Endothelial cell of umbilical vein (primary cell): ENCODE results near the gene FBXO33. TPM values are rescaled to one million over a fixed set of nuclear protein-coding genes. Genes with fewer than 3 reads are reported as not detected.
A peak's percentile ranks its signal among the peaks of the same experiment; 100 is the strongest.

Experiments
- BruUV-seq: library from RNA; stranded (reverse); fragments of 400-500 nt; replicated peaks from 2 replicates; lab custom pipeline; 2021; lab: Mats Ljungman, UMichigan
- CTCF ChIA-PET: fragments of 300-600, 350-600 bp; sonication (Branson Sonifier 250); formaldehyde crosslinking; loops from one replicate; lab custom pipeline; 2021; ENCODE audit warnings: antibody characterized with exemption, inconsistent platforms; lab: Charles Lee
- POLR2A ChIA-PET: fragments of 300-600, 350-600 bp; sonication (Branson Sonifier 250); formaldehyde crosslinking; loops from one replicate; lab custom pipeline; 2021; ENCODE audit warnings: antibody characterized with exemption, inconsistent platforms; lab: Charles Lee
- DNase-seq: peaks from one replicate; pipeline ENCODE4 v3.0.0-alpha.2; 2011; ENCODE audit warnings: low read depth, low spot score
- FAIRE-seq: peaks from 2 replicates; lab custom pipeline; 2011; peaks lifted over from hg19 to GRCh38; lab: Jason Lieb, UNC
- H2AFZ ChIP-seq: 2 replicates; pipeline ENCODE4 v1.6.0; 2012; ENCODE audit warnings: low read depth, low read length, control low read depth, inconsistent platforms
- H3K27ac ChIP-seq: 2 replicates; pipeline ENCODE4 v1.5.1; 2011; ENCODE audit warnings: low read depth, mild to moderate bottlenecking, control low read depth, low read length, moderate library complexity; ENCODE audit not compliant: insufficient read depth
- H3K27me3 ChIP-seq, 2 experiments: 2 replicates each; pipeline versions ENCODE4 v1.6.0 to v1.6.1; 2011; ENCODE audit warnings: low read length in 2 of 2, mixed read lengths in 1 of 2; ENCODE audit not compliant: control insufficient read depth in 2 of 2, insufficient read depth in 2 of 2
- H3K36me3 ChIP-seq, 2 experiments: 2 replicates in 1 of 2; 3 replicates in 1 of 2; pipeline ENCODE4 v1.5.1; 2011; ENCODE audit warnings: low read length in 2 of 2, mild to moderate bottlenecking in 1 of 2, moderate library complexity in 1 of 2; ENCODE audit not compliant: control insufficient read depth in 2 of 2, insufficient read depth in 2 of 2; ENCODE audit errors: extremely low read depth in 1 of 2
- H3K4me1 ChIP-seq: 3 replicates; pipeline ENCODE4 v1.5.1; 2011; ENCODE audit warnings: mild to moderate bottlenecking, low read length; ENCODE audit not compliant: control insufficient read depth, insufficient read depth; ENCODE audit errors: extremely low read depth
- H3K4me2 ChIP-seq: 2 replicates; pipeline ENCODE4 v1.6.1; 2011; ENCODE audit warnings: low read length, control low read depth, mixed read lengths; ENCODE audit not compliant: insufficient read depth
- H3K4me3 ChIP-seq, 3 experiments: fragments of 200-600 bp in 1 of 3; sonication (generic), shearing (Covaris generic) in 1 of 3; replicated peaks in 1 of 3; 2 replicates each; pipeline ENCODE4 v1.5.1; 2011 to 2016; ENCODE audit warnings: control low read depth in 3 of 3, low read length in 3 of 3, mild to moderate bottlenecking in 2 of 3, inconsistent platforms in 1 of 3, low read depth in 1 of 3, moderate library complexity in 1 of 3; ENCODE audit not compliant: insufficient read depth in 1 of 3
- H3K79me2 ChIP-seq: 2 replicates; pipeline ENCODE4 v1.6.0; 2012; ENCODE audit warnings: low read length, inconsistent platforms; ENCODE audit not compliant: control insufficient read depth, insufficient read depth
- H3K9ac ChIP-seq: replicated peaks from 2 replicates; pipeline ENCODE3; 2011; ENCODE audit warnings: low read length, control low read depth; ENCODE audit not compliant: insufficient read depth; ENCODE audit errors: extremely low read depth
- H3K9me1 ChIP-seq: replicated peaks from 3 replicates; pipeline ENCODE4 v1.6.0; 2011; ENCODE audit warnings: mild to moderate bottlenecking, low read length; ENCODE audit not compliant: control insufficient read depth, insufficient read depth; ENCODE audit errors: extremely low read depth
- H3K9me3 ChIP-seq: replicated peaks from 2 replicates; pipeline ENCODE4 v1.5.1; 2012; ENCODE audit warnings: low read length, inconsistent platforms; ENCODE audit not compliant: control insufficient read depth, insufficient read depth
- H4K20me1 ChIP-seq: replicated peaks from 2 replicates; pipeline ENCODE3; 2011; ENCODE audit warnings: mild to moderate bottlenecking, low read length; ENCODE audit not compliant: control insufficient read depth, insufficient read depth; ENCODE audit errors: extremely low read depth
- EZH2 ChIP-seq: IDR thresholded peaks from 2 replicates; pipeline ENCODE4 v1.6.1; 2012; ENCODE audit warnings: borderline replicate concordance, low read depth, mild to moderate bottlenecking, moderate library complexity, low read length, inconsistent platforms; ENCODE audit not compliant: severe bottlenecking
- FOS ChIP-seq: IDR thresholded peaks from 2 replicates; pipeline ENCODE4 v1.6.1; 2011; ENCODE audit warnings: mild to moderate bottlenecking, low read length, moderate library complexity, borderline replicate concordance; ENCODE audit not compliant: insufficient read depth
- POLR2AphosphoS5 ChIP-seq: IDR thresholded peaks from 2 replicates; pipeline ENCODE4 v1.6.1; 2012; ENCODE audit warnings: low read depth, mild to moderate bottlenecking, control low read depth, low read length, moderate library complexity; ENCODE audit not compliant: insufficient read depth
- dilution Hi-C: fragments of 300-500 bp; cut with MboI; formaldehyde crosslinking; loops from one replicate; pipeline ENCODE4 v1.15.0; 2019; ENCODE audit warnings: low sequenced_read_pairs; ENCODE audit not compliant: extremely low pct_ligation_motif_present
- intact Hi-C: fragments of 100-400 bp; cut with micrococcal nuclease; formaldehyde crosslinking; loops from one replicate; pipeline ENCODE4 v1.10.0; 2022
- polyA plus RNA-seq, 4 experiments: library from polyadenylated mRNA; depleted of rRNA in 3 of 4; stranded (reverse) in 3 of 4; unstranded in 1 of 4; fragments of >200 nt; gene quantifications; 2 replicates each; pipeline versions ENCODE4 v1.2.1 to v1.2.3, GENCODE V29; 2011 to 2012; ENCODE audit warnings: missing spikeins in 1 of 4
- total RNA-seq: library from RNA; stranded (reverse); gene quantifications from 2 replicates; pipeline ENCODE4 v1.2.3, GENCODE V29; 2021
- TF ChIP-seq, protein P1 (sequence below), 2 donors: IDR thresholded peaks; 1 replicate in 1 of 2; 2 replicates in 1 of 2; pipeline ENCODE4 v1.5.1; 2011; ENCODE audit warnings: low read length in 2 of 2, mild to moderate bottlenecking in 2 of 2, moderate library complexity in 2 of 2, control low read depth in 1 of 2, inconsistent platforms in 1 of 2, low read depth in 1 of 2; ENCODE audit not compliant: insufficient read depth in 1 of 2; ENCODE audit errors: extremely low read depth in 1 of 2

Gene FBXO33
- total and polyA plus RNA-seq, 2 donors (not counting 3 experiments of a cell fraction or from before 2014, with no cell fraction given) = 4.2 to 5.0 TPM

GRCh38 chr14:39467889-39468524 lies 35.8 kb upstream of the FBXO33 start:
- POLR2A ChIA-PET = no interaction called here
- no peak overlapping the region for H3K9ac ChIP-seq
- intact Hi-C loops = no loop called here
- FAIRE-seq (no peak), DNase-seq (peak; percentile 8)
- CTCF ChIA-PET = interaction anchor here (0.8 kb wide), 1 partner anchor 15 kb away, joined by 3 read pairs; no protein-coding TSS in a partner anchor
- H3K36me3 ChIP-seq = no peaks in the 10 kb centered on the region
- H2AFZ ChIP-seq = no peak overlapping the region
- H3K9me1 ChIP-seq = no peaks in the 10 kb centered on the region
- BruUV-seq = no TSS peak
- no peaks in the 10 kb centered on the region for H3K9me3 ChIP-seq
- no peak overlapping the region for H3K4me3 ChIP-seq
- dilution Hi-C loops = no loop called here
- TF ChIP-seq FOS (no peak), EZH2 (no peak), POLR2AphosphoS5 (no peak)
- TF ChIP-seq, protein P1, sequence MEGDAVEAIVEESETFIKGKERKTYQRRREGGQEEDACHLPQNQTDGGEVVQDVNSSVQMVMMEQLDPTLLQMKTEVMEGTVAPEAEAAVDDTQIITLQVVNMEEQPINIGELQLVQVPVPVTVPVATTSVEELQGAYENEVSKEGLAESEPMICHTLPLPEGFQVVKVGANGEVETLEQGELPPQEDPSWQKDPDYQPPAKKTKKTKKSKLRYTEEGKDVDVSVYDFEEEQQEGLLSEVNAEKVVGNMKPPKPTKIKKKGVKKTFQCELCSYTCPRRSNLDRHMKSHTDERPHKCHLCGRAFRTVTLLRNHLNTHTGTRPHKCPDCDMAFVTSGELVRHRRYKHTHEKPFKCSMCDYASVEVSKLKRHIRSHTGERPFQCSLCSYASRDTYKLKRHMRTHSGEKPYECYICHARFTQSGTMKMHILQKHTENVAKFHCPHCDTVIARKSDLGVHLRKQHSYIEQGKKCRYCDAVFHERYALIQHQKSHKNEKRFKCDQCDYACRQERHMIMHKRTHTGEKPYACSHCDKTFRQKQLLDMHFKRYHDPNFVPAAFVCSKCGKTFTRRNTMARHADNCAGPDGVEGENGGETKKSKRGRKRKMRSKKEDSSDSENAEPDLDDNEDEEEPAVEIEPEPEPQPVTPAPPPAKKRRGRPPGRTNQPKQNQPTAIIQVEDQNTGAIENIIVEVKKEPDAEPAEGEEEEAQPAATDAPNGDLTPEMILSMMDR (IDR thresholded peaks at IDR 0.05; ENCODE audit: extremely low read depth in 1 of 2, insufficient read depth in 1 of 2, low read depth in 1 of 2, low read length in 2 of 2) = peak; percentile 8 to 32
- H3K4me1 ChIP-seq = no peaks in the 10 kb centered on the region
- H4K20me1 ChIP-seq = no peaks in the 10 kb centered on the region
- H3K4me2 ChIP-seq = no peak overlapping the region
- H3K27ac ChIP-seq = no peak overlapping the region
- H3K27me3 ChIP-seq = no peaks in the 10 kb centered on the region
- H3K79me2 ChIP-seq = no peaks in the 10 kb centered on the region
